GM18498 (cell line): ENCODE results near the gene PPP1CB.
"Not testable (repeated sequence)": the region's sequence is repeated elsewhere in the genome, so short reads cannot be mapped to it uniquely, and the experiment has no call there.

Experiments used
- ATAC-seq: cut with Tn5 transposase; IDR thresholded peaks from one replicate; pipeline ENCODE4 v1.9.1; 2021; ENCODE audit warnings: mild to moderate bottlenecking, moderate library complexity; ENCODE audit not compliant: unreplicated experiment

The PPP1CB gene

GRCh38 chr2:28772351-28772750 lies 20.7 kb downstream of the PPP1CB start:
- no peak for ATAC-seq

- ATAC-seq = no peak
Measured at GRCh38 chr2:28776471-28776870, 24.8 kb downstream of the PPP1CB start.

GRCh38 chr2:28778392-28778791 lies 26.8 kb downstream of the PPP1CB start:
- ATAC-seq = no peak

- ATAC-seq = no peak
Measured at GRCh38 chr2:28779001-28779400, 27.4 kb downstream of the PPP1CB start.

GRCh38 chr2:28780496-28780895 lies 28.9 kb downstream of the PPP1CB start:
- no peak for ATAC-seq

GRCh38 chr2:28782423-28782822 lies 30.8 kb downstream of the PPP1CB start:
- no peak for ATAC-seq

GRCh38 chr2:28784570-28784969 lies 32.9 kb downstream of the PPP1CB start:
- ATAC-seq = not testable (repeated sequence)

- ATAC-seq = no peak
Measured at GRCh38 chr2:28796620-28797019, 45.0 kb downstream of the PPP1CB start.

GRCh38 chr2:28801726-28802125 lies 50.1 kb downstream of the PPP1CB start:
- ATAC-seq = no peak

GRCh38 chr2:28802975-28803429 lies 51.4 kb downstream of the PPP1CB start:
- ATAC-seq = no peak

GRCh38 chr2:28809927-28810326 lies 58.3 kb downstream of the PPP1CB start:
- ATAC-seq = no peak

GRCh38 chr2:28810384-28811285 lies 59.0 kb downstream of the PPP1CB start, which contains the start of gene SPDYA:
Gene SPDYA, plus strand, starts transcription at chr2:28810834. Its CDS starts 5,181 bp downstream, at chr2:28816015.
- peak; percentile 83 for ATAC-seq

- ATAC-seq = no peak
Measured at GRCh38 chr2:28818053-28818452, 66.4 kb downstream of the PPP1CB start.

- ATAC-seq = no peak
Measured at GRCh38 chr2:28821295-28821958, 69.8 kb downstream of the PPP1CB start.

- ATAC-seq = no peak
Measured at GRCh38 chr2:28822036-28822435, 70.4 kb downstream of the PPP1CB start.

- ATAC-seq = no peak
Measured at GRCh38 chr2:28824207-28824606, 72.6 kb downstream of the PPP1CB start.

- ATAC-seq = no peak
Measured at GRCh38 chr2:28824870-28825269, 73.2 kb downstream of the PPP1CB start.

- no peak for ATAC-seq
Measured at GRCh38 chr2:28828382-28828781, 76.8 kb downstream of the PPP1CB start.

- ATAC-seq = no peak
Measured at GRCh38 chr2:28833740-28834470, 82.3 kb downstream of the PPP1CB start.

GRCh38 chr2:28835781-28836180 lies 84.2 kb downstream of the PPP1CB start:
- no peak for ATAC-seq

- ATAC-seq = no peak
Measured at GRCh38 chr2:28838971-28839370, 87.3 kb downstream of the PPP1CB start.
